ENCODE data around the gene ZNF579. TPM values are rescaled to one million over a fixed set of nuclear protein-coding genes. Genes with fewer than 3 reads are reported as not detected.

ZNF579 gene
- total RNA-seq, 1 donor from 2014 or later, result 10.2 TPM

- no peaks in the 10 kb centered on the region for H3K36me3 Mint-ChIP-seq (ENCODE audit: low read depth)
- H3K27ac Mint-ChIP-seq, result no peak overlapping the region
- DNase-seq (ENCODE audit: low spot score), result no peak
- H3K4me3 Mint-ChIP-seq, result no peak overlapping the region
- no peaks in the 10 kb centered on the region for H3K4me1 Mint-ChIP-seq (ENCODE audit: low read depth)
- peaks cover 4% of the 10 kb centered on the region for H3K27me3 Mint-ChIP-seq (ENCODE audit: insufficient read depth)
- no peaks in the 10 kb centered on the region for H3K9me3 Mint-ChIP-seq
- intact Hi-C loops (cut with micrococcal nuclease), result no loop called here
Measured at GRCh38 chr19:55566823-55567222, 13.8 kb downstream of the ZNF579 start.

DNA sequence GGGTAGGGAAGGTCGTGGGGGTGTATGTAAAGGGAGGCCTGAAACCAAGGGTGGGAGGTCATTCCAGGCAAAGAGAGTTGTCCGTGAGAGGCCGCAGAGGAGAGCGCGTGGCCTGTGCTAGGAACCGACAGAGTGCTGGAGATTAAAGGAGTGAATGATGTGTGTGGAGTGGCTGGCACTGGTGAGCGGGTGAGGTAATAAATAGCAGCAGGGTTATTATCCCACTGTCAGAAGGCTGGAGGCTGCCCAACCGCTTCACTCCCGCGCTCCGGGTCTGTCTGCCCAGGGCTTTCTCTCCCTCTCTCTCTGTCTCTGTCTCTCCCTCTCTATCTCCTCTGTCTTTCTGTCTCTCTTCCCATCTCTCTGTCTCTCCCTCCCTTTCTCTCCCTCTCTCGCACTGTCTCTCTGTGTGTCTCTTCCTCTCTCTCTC is 17.4 kb downstream of the ZNF579 start:
- Mint-ChIP-seq H3K9me3 (no peaks in the 10 kb centered on the region), H3K27ac (no peak overlapping the region), H3K36me3 (ENCODE audit: low read depth) (no peaks in the 10 kb centered on the region), H3K27me3 (ENCODE audit: insufficient read depth) (peaks cover 6% of the 10 kb centered on the region), H3K4me1 (ENCODE audit: low read depth) (no peaks in the 10 kb centered on the region), H3K4me3 (no peak overlapping the region)
- no peak for DNase-seq (ENCODE audit: low spot score)
- intact Hi-C loops (cut with micrococcal nuclease), result no loop called here

DNA sequence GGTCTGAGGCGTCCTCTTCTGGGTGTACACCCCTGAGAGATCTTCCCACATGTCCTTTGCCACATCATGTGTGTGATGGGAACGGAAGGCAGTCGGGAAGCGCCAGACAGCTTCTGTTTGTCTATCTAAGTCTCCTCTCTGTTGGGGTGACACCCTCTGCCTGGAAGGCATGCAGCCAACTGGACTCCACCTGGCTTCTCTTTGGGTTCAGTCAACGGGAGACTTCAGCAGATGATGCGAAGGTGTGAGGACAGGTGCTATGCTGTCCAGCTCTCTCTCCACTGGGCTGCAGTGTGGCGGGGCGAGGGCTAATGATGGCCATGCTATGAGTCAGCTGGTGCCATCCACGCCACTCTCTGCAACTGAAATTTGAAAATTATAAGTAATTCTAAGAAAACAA is 21.0 kb downstream of the ZNF579 start:
- intact Hi-C loops (cut with micrococcal nuclease), result no loop called here
- no peak for DNase-seq (ENCODE audit: low spot score)
- Mint-ChIP-seq H3K4me3 (no peak overlapping the region), H3K36me3 (ENCODE audit: low read depth) (no peaks in the 10 kb centered on the region), H3K27ac (no peak overlapping the region), H3K9me3 (no peaks in the 10 kb centered on the region), H3K4me1 (ENCODE audit: low read depth) (no peaks in the 10 kb centered on the region), H3K27me3 (ENCODE audit: insufficient read depth) (peaks cover 2% of the 10 kb centered on the region)

DNA sequence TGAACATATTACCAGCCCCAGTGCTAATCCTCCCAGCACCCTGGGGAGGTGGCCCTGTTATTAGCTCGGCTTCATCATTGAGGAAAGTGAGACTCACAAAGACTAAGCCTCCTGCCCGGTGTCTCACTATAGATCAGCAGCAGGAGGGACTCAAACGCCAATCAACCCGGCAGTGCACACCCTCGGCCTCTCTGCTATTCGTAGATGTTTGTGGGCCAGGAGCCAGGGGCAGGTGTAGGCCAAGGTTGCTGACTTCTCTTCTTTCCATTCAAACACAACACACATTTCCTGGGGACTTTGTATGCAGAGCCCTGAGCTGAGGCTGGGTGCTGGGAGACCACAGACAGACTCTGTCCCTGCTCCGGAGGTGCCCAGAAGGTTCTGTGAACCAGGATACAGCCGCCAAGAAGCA is 25.9 kb downstream of the ZNF579 start:
- no peak overlapping the region for H3K27ac Mint-ChIP-seq
- intact Hi-C loops (cut with micrococcal nuclease), result no loop called here
- H3K9me3 Mint-ChIP-seq, result no peaks in the 10 kb centered on the region
- H3K27me3 Mint-ChIP-seq (ENCODE audit: insufficient read depth), result peaks cover 4% of the 10 kb centered on the region
- no peaks in the 10 kb centered on the region for H3K4me1 Mint-ChIP-seq (ENCODE audit: low read depth)
- H3K4me3 Mint-ChIP-seq, result no peak overlapping the region
- no peaks in the 10 kb centered on the region for H3K36me3 Mint-ChIP-seq (ENCODE audit: low read depth)
- DNase-seq (ENCODE audit: low spot score), result no peak

DNA sequence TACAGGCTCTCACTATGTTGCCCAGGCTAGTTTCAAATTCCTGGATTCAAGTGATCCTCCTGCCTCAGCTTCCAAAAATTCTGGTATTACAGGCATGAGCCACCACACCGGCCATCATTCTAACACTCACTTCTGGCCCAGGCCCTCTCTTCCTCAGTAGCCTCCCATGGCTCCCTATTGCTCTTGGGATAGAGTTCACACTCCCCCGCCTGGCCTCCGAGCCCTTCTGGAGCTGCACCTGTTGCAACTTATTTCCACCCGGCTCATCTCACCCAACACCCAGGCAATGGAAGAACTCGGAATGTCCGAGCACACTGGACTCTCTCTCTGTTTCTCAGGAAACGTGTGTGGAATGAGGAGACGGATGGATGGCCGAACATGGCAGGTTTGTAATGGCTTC is 26.3 kb downstream of the ZNF579 start:
- Mint-ChIP-seq H3K36me3 (ENCODE audit: low read depth) (no peaks in the 10 kb centered on the region), H3K9me3 (no peaks in the 10 kb centered on the region), H3K27ac (no peak overlapping the region), H3K27me3 (ENCODE audit: insufficient read depth) (peaks cover 4% of the 10 kb centered on the region), H3K4me3 (no peak overlapping the region), H3K4me1 (ENCODE audit: low read depth) (no peaks in the 10 kb centered on the region)
- DNase-seq (ENCODE audit: low spot score), result no peak
- intact Hi-C loops (cut with micrococcal nuclease), result no loop called here

DNA sequence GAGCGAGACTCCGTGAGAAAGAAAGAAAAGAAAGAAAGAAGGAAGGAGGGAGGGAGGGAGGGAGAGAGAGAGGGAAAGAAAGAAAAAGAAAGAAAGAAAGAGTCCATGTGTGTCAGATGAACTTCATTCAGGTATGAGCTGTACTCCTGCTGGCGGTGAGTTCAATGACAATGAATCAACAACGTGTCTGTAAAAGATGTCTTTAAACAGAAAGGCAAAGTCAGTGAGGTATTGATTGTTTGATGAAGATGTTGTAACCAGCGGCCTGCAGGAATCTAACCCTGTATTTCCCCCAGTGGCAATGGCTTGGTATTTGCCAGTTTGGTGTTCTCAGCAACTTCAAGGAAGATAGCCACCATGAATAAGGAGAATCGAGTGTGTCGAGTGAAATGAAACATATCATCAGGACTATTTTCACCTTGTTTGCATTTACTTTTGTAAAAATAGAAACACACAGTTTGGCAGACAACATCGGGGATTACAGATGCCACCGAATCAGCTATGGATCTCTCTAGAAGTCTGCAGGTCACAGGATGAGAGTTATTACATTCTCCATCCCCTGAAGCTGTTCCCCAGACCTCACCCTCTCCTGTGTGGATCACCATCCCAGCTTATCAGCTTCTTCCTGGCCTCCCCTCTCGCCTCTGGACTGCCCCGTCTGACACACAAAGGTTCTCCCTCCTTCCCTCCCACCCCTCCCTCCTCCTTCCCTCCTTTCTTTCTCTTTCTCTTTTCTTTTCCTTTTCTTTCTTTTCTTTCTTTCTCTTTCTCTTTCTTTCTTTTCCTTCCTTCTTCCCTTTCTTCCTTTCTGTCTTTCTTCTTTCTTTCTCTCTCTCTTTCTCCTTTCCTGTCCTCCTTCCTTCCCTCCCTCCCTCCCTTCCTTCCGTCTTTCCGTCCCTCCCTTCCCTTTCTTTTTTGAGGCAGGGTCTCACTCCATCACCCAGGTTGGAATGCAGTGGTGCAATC is 27.1 kb downstream of the ZNF579 start:
- intact Hi-C loops (cut with micrococcal nuclease), result no loop called here
- no peak for DNase-seq (ENCODE audit: low spot score)
- H3K4me1 Mint-ChIP-seq (ENCODE audit: low read depth), result no peaks in the 10 kb centered on the region
- H3K36me3 Mint-ChIP-seq (ENCODE audit: low read depth), result no peaks in the 10 kb centered on the region
- H3K27ac Mint-ChIP-seq, result no peak overlapping the region
- no peaks in the 10 kb centered on the region for H3K9me3 Mint-ChIP-seq
- peaks cover 4% of the 10 kb centered on the region for H3K27me3 Mint-ChIP-seq (ENCODE audit: insufficient read depth)
- H3K4me3 Mint-ChIP-seq, result no peak overlapping the region

DNA sequence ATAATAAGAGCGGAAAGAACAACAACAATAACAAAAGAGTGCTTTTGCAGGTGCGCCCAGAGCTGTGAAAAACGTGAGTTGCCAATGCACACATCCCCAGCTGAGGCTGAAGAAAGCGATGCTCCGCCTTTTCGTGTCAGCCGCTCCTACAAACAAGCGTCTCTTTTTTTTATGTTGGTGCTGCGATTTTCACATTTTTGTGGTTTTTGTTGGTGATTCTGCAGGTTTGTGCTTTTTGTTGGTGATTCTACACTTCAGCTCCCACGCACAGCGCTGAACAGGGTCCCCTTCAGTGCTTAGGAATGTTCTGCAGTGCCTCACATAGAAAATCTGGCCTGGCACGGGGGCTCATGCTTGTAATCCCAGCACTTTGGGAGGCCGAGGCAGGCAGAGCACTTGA is 28.0 kb downstream of the ZNF579 start:
- Mint-ChIP-seq H3K36me3 (ENCODE audit: low read depth) (no peaks in the 10 kb centered on the region), H3K27ac (no peak overlapping the region), H3K27me3 (ENCODE audit: insufficient read depth) (peaks cover 5% of the 10 kb centered on the region), H3K9me3 (no peaks in the 10 kb centered on the region), H3K4me1 (ENCODE audit: low read depth) (no peaks in the 10 kb centered on the region), H3K4me3 (no peak overlapping the region)
- no peak for DNase-seq (ENCODE audit: low spot score)
- intact Hi-C loops (cut with micrococcal nuclease), result no loop called here

- DNase-seq (ENCODE audit: low spot score), result no peak
- Mint-ChIP-seq H3K36me3 (ENCODE audit: low read depth) (no peaks in the 10 kb centered on the region), H3K4me3 (no peak overlapping the region), H3K4me1 (ENCODE audit: low read depth) (peaks cover 4% of the 10 kb centered on the region), H3K9me3 (no peaks in the 10 kb centered on the region), H3K27ac (no peak overlapping the region), H3K27me3 (ENCODE audit: insufficient read depth) (peaks cover 8% of the 10 kb centered on the region)
- intact Hi-C loops (cut with micrococcal nuclease), result no loop called here
Measured at GRCh38 chr19:55552206-55552605, 28.4 kb downstream of the ZNF579 start.

DNA sequence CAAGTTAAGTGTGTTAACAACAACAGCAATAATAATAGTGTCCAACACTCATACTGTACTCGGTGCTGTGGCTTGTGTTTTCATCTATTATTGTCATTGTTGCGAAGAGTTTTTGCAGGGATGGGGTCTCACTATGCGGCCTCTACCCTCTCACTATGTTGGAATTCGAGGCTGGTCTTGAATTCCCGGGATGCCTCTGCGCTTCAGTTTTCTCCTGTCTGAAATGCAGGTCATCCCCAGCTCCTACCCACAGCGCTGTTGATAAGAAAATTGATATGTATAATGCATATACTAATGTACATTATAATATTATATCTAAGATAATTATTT is 30.4 kb downstream of the ZNF579 start:
- no peak for DNase-seq (ENCODE audit: low spot score)
- Mint-ChIP-seq H3K4me3 (no peak overlapping the region), H3K9me3 (no peaks in the 10 kb centered on the region), H3K4me1 (ENCODE audit: low read depth) (peaks cover 5% of the 10 kb centered on the region), H3K27me3 (ENCODE audit: insufficient read depth) (peaks cover 11% of the 10 kb centered on the region), H3K36me3 (ENCODE audit: low read depth) (no peaks in the 10 kb centered on the region), H3K27ac (no peak overlapping the region)
- intact Hi-C loops (cut with micrococcal nuclease), result no loop called here

GRCh38 chr19:55549500-55550320 is 30.9 kb downstream of the ZNF579 start:
- H3K4me1 Mint-ChIP-seq (ENCODE audit: low read depth), result peaks cover 5% of the 10 kb centered on the region
- H3K27me3 Mint-ChIP-seq (ENCODE audit: insufficient read depth), result peaks cover 11% of the 10 kb centered on the region
- no peak overlapping the region for H3K4me3 Mint-ChIP-seq
- no peak for DNase-seq (ENCODE audit: low spot score)
- H3K9me3 Mint-ChIP-seq, result no peaks in the 10 kb centered on the region
- no peak overlapping the region for H3K27ac Mint-ChIP-seq
- H3K36me3 Mint-ChIP-seq (ENCODE audit: low read depth), result no peaks in the 10 kb centered on the region
- intact Hi-C loops (cut with micrococcal nuclease), result no loop called here

- Mint-ChIP-seq H3K27ac (no peak overlapping the region), H3K4me1 (ENCODE audit: low read depth) (peaks cover 5% of the 10 kb centered on the region), H3K27me3 (ENCODE audit: insufficient read depth) (peaks cover 8% of the 10 kb centered on the region), H3K36me3 (ENCODE audit: low read depth) (no peaks in the 10 kb centered on the region), H3K4me3 (no peak overlapping the region), H3K9me3 (peaks cover 4% of the 10 kb centered on the region)
- no peak for DNase-seq (ENCODE audit: low spot score)
- intact Hi-C loops (cut with micrococcal nuclease), result no loop called here
Measured at GRCh38 chr19:55546822-55547614, 33.6 kb downstream of the ZNF579 start.

GRCh38 chr19:55546011-55546410 is 34.6 kb downstream of the ZNF579 start:
- H3K4me1 Mint-ChIP-seq (ENCODE audit: low read depth), result peaks cover 5% of the 10 kb centered on the region
- no peaks in the 10 kb centered on the region for H3K36me3 Mint-ChIP-seq (ENCODE audit: low read depth)

More at GRCh38 chr19:55546011-55546410, 34.6 kb downstream of the ZNF579 start:
- Mint-ChIP-seq H3K27me3 (ENCODE audit: insufficient read depth) (peaks cover 8% of the 10 kb centered on the region), H3K4me3 (no peak overlapping the region), H3K9me3 (peaks cover 4% of the 10 kb centered on the region), H3K27ac (no peak overlapping the region)
- intact Hi-C loops (cut with micrococcal nuclease), result no loop called here
- no peak for DNase-seq (ENCODE audit: low spot score)

All from activated T-helper 1 cell treated with anti-CD3 and anti-CD28 coated beads, Interleukin-12 subunit alpha, Interleukin-12 subunit beta, Interleukin-2, Interleukin-4 antibody, amounts not matched to agents 30 ng/mL and 10 ng/mL and 1 ng/mL, durations not matched to agents 14 hours and 24 hours and 36 hours (primary cell).